ENCODE data around the gene SLC9C1.
"Not testable (repeated sequence)": the region's sequence is repeated elsewhere in the genome, so short reads cannot be mapped to it uniquely, and the experiment has no call there.

The SLC9C1 gene

GRCh38 chr3:112185423-112186035 lies 108.5 kb downstream of the SLC9C1 start:
- ATAC-seq, H3K4me1 Mint-ChIP-seq: not testable (repeated sequence)

GRCh38 chr3:112175646-112176045 lies 118.4 kb downstream of the SLC9C1 start:
- Mint-ChIP-seq H3K4me3 (no peak overlapping the region), H3K36me3 (ENCODE audit: low read depth) (no peaks in the 10 kb centered on the region), H3K4me1 (no peaks in the 10 kb centered on the region), H3K27me3 (no peaks in the 10 kb centered on the region), H3K27ac (no peak overlapping the region), H3K9me3 (no peaks in the 10 kb centered on the region)
- no peak for DNase-seq
- no peak for ATAC-seq

More at GRCh38 chr3:112185423-112186035, 108.5 kb downstream of the SLC9C1 start:
- not testable (repeated sequence) for H3K27me3 Mint-ChIP-seq; DNase-seq; H3K4me3 Mint-ChIP-seq; H3K27ac Mint-ChIP-seq; H3K9me3 Mint-ChIP-seq; H3K36me3 Mint-ChIP-seq (ENCODE audit: low read depth)

- Mint-ChIP-seq H3K4me1 (no peaks in the 10 kb centered on the region), H3K9me3 (no peaks in the 10 kb centered on the region), H3K27me3 (no peaks in the 10 kb centered on the region), H3K36me3 (ENCODE audit: low read depth) (no peaks in the 10 kb centered on the region), H3K4me3 (no peak overlapping the region), H3K27ac (no peak overlapping the region)
- DNase-seq (no peak), ATAC-seq (no peak)
Measured at GRCh38 chr3:112175037-112175436, 119.0 kb downstream of the SLC9C1 start.

- no peaks in the 10 kb centered on the region for H3K4me1 Mint-ChIP-seq
- DNase-seq: no peak
Measured at GRCh38 chr3:112171144-112171543, 122.9 kb downstream of the SLC9C1 start.

GRCh38 chr3:112170046-112170445 lies 124.0 kb downstream of the SLC9C1 start:
- ATAC-seq (no peak), DNase-seq (no peak)
- Mint-ChIP-seq H3K36me3 (ENCODE audit: low read depth) (no peaks in the 10 kb centered on the region), H3K27me3 (no peaks in the 10 kb centered on the region), H3K9me3 (peaks cover 4% of the 10 kb centered on the region), H3K27ac (no peak overlapping the region), H3K4me1 (no peaks in the 10 kb centered on the region), H3K4me3 (no peak overlapping the region)

More at GRCh38 chr3:112171144-112171543, 122.9 kb downstream of the SLC9C1 start:
- Mint-ChIP-seq H3K4me3 (no peak overlapping the region), H3K27ac (no peak overlapping the region), H3K27me3 (no peaks in the 10 kb centered on the region), H3K9me3 (peaks cover 2% of the 10 kb centered on the region), H3K36me3 (ENCODE audit: low read depth) (no peaks in the 10 kb centered on the region)
- ATAC-seq: no peak

GRCh38 chr3:112167758-112168157 lies 126.3 kb downstream of the SLC9C1 start:
- ATAC-seq (no peak), DNase-seq (no peak)
- no peaks in the 10 kb centered on the region for H3K4me1 Mint-ChIP-seq
- H3K27ac Mint-ChIP-seq: no peak overlapping the region
- no peak overlapping the region for H3K4me3 Mint-ChIP-seq
- H3K9me3 Mint-ChIP-seq: peaks cover 10% of the 10 kb centered on the region
- H3K36me3 Mint-ChIP-seq (ENCODE audit: low read depth): no peaks in the 10 kb centered on the region
- no peaks in the 10 kb centered on the region for H3K27me3 Mint-ChIP-seq

- H3K27me3 Mint-ChIP-seq: no peaks in the 10 kb centered on the region
- H3K4me3 Mint-ChIP-seq: no peak overlapping the region
- H3K9me3 Mint-ChIP-seq: peaks cover 27% of the 10 kb centered on the region
- DNase-seq: no peak
- peaks cover 2% of the 10 kb centered on the region for H3K4me1 Mint-ChIP-seq
- no peak overlapping the region for H3K27ac Mint-ChIP-seq
- ATAC-seq: no peak
- peaks cover 1% of the 10 kb centered on the region for H3K36me3 Mint-ChIP-seq (ENCODE audit: low read depth)
Measured at GRCh38 chr3:112149136-112149535, 144.9 kb downstream of the SLC9C1 start.

GRCh38 chr3:112143689-112144088 lies 150.3 kb downstream of the SLC9C1 start:
- Mint-ChIP-seq H3K27me3 (no peaks in the 10 kb centered on the region), H3K27ac (peak overlapping the region; percentile 0), H3K36me3 (ENCODE audit: low read depth) (peaks cover 1% of the 10 kb centered on the region), H3K9me3 (peaks cover 27% of the 10 kb centered on the region), H3K4me3 (peak overlapping the region; percentile 37), H3K4me1 (peaks cover 14% of the 10 kb centered on the region)
- DNase-seq (no peak), ATAC-seq (peak; percentile 43)

- peak overlapping the region; percentile 0 for H3K27ac Mint-ChIP-seq
- H3K36me3 Mint-ChIP-seq (ENCODE audit: low read depth): peaks cover 1% of the 10 kb centered on the region
- no peak for DNase-seq
- no peaks in the 10 kb centered on the region for H3K27me3 Mint-ChIP-seq
- H3K4me1 Mint-ChIP-seq: peaks cover 14% of the 10 kb centered on the region
- peaks cover 27% of the 10 kb centered on the region for H3K9me3 Mint-ChIP-seq
- peak; percentile 86 for ATAC-seq
- peak overlapping the region; percentile 37 for H3K4me3 Mint-ChIP-seq
Measured at GRCh38 chr3:112143251-112143650, 150.8 kb downstream of the SLC9C1 start.

GRCh38 chr3:112141293-112141692 lies 152.7 kb downstream of the SLC9C1 start:
- ATAC-seq: no peak
- peaks cover 1% of the 10 kb centered on the region for H3K36me3 Mint-ChIP-seq (ENCODE audit: low read depth)

GRCh38 chr3:112140584-112140983 lies 153.4 kb downstream of the SLC9C1 start:
- Mint-ChIP-seq H3K27me3 (no peaks in the 10 kb centered on the region), H3K4me1 (peaks cover 37% of the 10 kb centered on the region), H3K27ac (no peak overlapping the region), H3K4me3 (no peak overlapping the region), H3K36me3 (ENCODE audit: low read depth) (peaks cover 1% of the 10 kb centered on the region), H3K9me3 (peaks cover 6% of the 10 kb centered on the region)
- no peak for ATAC-seq
- no peak for DNase-seq

More at GRCh38 chr3:112141293-112141692, 152.7 kb downstream of the SLC9C1 start:
- Mint-ChIP-seq H3K27me3 (no peaks in the 10 kb centered on the region), H3K4me3 (no peak overlapping the region), H3K4me1 (peaks cover 30% of the 10 kb centered on the region), H3K27ac (no peak overlapping the region), H3K9me3 (peaks cover 10% of the 10 kb centered on the region)
- no peak for DNase-seq

GRCh38 chr3:112138219-112138969 lies 155.6 kb downstream of the SLC9C1 start:
- ATAC-seq (no peak), DNase-seq (no peak)
- Mint-ChIP-seq H3K27me3 (no peaks in the 10 kb centered on the region), H3K4me3 (no peak overlapping the region), H3K36me3 (ENCODE audit: low read depth) (no peaks in the 10 kb centered on the region), H3K27ac (no peak overlapping the region), H3K4me1 (peaks cover 51% of the 10 kb centered on the region), H3K9me3 (no peaks in the 10 kb centered on the region)

- H3K36me3 Mint-ChIP-seq (ENCODE audit: low read depth): no peaks in the 10 kb centered on the region
- H3K4me3 Mint-ChIP-seq: no peak overlapping the region
- DNase-seq (no peak), ATAC-seq (no peak)
- H3K27ac Mint-ChIP-seq: no peak overlapping the region
- H3K4me1 Mint-ChIP-seq: peaks cover 54% of the 10 kb centered on the region
- no peaks in the 10 kb centered on the region for H3K27me3 Mint-ChIP-seq
- H3K9me3 Mint-ChIP-seq: no peaks in the 10 kb centered on the region
Measured at GRCh38 chr3:112137781-112138180, 156.2 kb downstream of the SLC9C1 start.

GRCh38 chr3:112136959-112137693 lies 156.9 kb downstream of the SLC9C1 start:
- no peak for ATAC-seq
- DNase-seq: peak; percentile 43
- H3K27ac Mint-ChIP-seq: no peak overlapping the region
- H3K4me1 Mint-ChIP-seq: peaks cover 60% of the 10 kb centered on the region
- no peaks in the 10 kb centered on the region for H3K36me3 Mint-ChIP-seq (ENCODE audit: low read depth)
- no peak overlapping the region for H3K4me3 Mint-ChIP-seq
- no peaks in the 10 kb centered on the region for H3K9me3 Mint-ChIP-seq
- H3K27me3 Mint-ChIP-seq: no peaks in the 10 kb centered on the region

- no peaks in the 10 kb centered on the region for H3K36me3 Mint-ChIP-seq (ENCODE audit: low read depth)
- ATAC-seq (no peak), DNase-seq (no peak)
- H3K4me3 Mint-ChIP-seq: no peak overlapping the region
- no peaks in the 10 kb centered on the region for H3K9me3 Mint-ChIP-seq
- no peak overlapping the region for H3K27ac Mint-ChIP-seq
- H3K27me3 Mint-ChIP-seq: no peaks in the 10 kb centered on the region
- peaks cover 65% of the 10 kb centered on the region for H3K4me1 Mint-ChIP-seq
Measured at GRCh38 chr3:112136046-112136445, 158.0 kb downstream of the SLC9C1 start.

All from activated naive CD8-positive, alpha-beta T cell treated with anti-CD3 and anti-CD28 coated beads, Interleukin-2, amount 50 U/mL, for 24 hours (primary cell).